ENCODE measurements around the gene OR11A1.

The OR11A1 gene

GRCh38 chr6:29490552-29490951, 33.7 kb upstream of the OR11A1 start:
- TF ChIP-seq CTCF (IDR thresholded peaks at IDR 0.05; ENCODE audit: extremely low read depth, missing control alignments): no peak
- DNase-seq (ENCODE audit: low spot score): no peak

GRCh38 chr6:29490055-29490454, 33.2 kb upstream of the OR11A1 start:
- DNase-seq (ENCODE audit: low spot score): no peak
- no peak for TF ChIP-seq CTCF (IDR thresholded peaks at IDR 0.05; ENCODE audit: extremely low read depth, missing control alignments)

GRCh38 chr6:29489286-29489685, 32.4 kb upstream of the OR11A1 start:
- DNase-seq (ENCODE audit: low spot score): no peak
- no peak for TF ChIP-seq CTCF (IDR thresholded peaks at IDR 0.05; ENCODE audit: extremely low read depth, missing control alignments)

GRCh38 chr6:29488874-29489273, 32.0 kb upstream of the OR11A1 start:
- DNase-seq (ENCODE audit: low spot score): no peak
- no peak for TF ChIP-seq CTCF (IDR thresholded peaks at IDR 0.05; ENCODE audit: extremely low read depth, missing control alignments)

GRCh38 chr6:29487660-29488059, 30.8 kb upstream of the OR11A1 start, which contains the start of gene MAS1L:
MAS1L (minus strand) TSS chr6:29487956; CDS start chr6:29487902, 54 bp downstream.
- no peak for DNase-seq (ENCODE audit: low spot score)

GRCh38 chr6:29487131-29487530, 30.3 kb upstream of the OR11A1 start:
- no peak for TF ChIP-seq CTCF (IDR thresholded peaks at IDR 0.05; ENCODE audit: extremely low read depth, missing control alignments)
- DNase-seq (ENCODE audit: low spot score): no peak

More at GRCh38 chr6:29487660-29488059, 30.8 kb upstream of the OR11A1 start, which contains the start of gene MAS1L:
- no peak for TF ChIP-seq CTCF (IDR thresholded peaks at IDR 0.05; ENCODE audit: extremely low read depth, missing control alignments)

GRCh38 chr6:29486577-29486976, 29.7 kb upstream of the OR11A1 start:
- DNase-seq (ENCODE audit: low spot score): no peak

More at GRCh38 chr6:29486577-29486976, 29.7 kb upstream of the OR11A1 start:
- no peak for TF ChIP-seq CTCF (IDR thresholded peaks at IDR 0.05; ENCODE audit: extremely low read depth, missing control alignments)

Data from GM20000 (cell line).